CD1c-positive myeloid dendritic cell (primary cell): Measurements from ENCODE around the gene FTH1.

Source experiments
- DNase-seq: peaks from one replicate; pipeline ENCODE4 v3.0.0-alpha.2; 2016; ENCODE audit errors: extremely low spot score

The FTH1 gene

GRCh38 chr11:61917334-61918109 is 49.9 kb downstream of the FTH1 start, which contains the start of gene RAB3IL1:
TSS of gene RAB3IL1 (minus strand) at chr11:61917566. CDS start at chr11:61917367, 199 bp downstream.
- DNase-seq: peak; percentile 25

GRCh38 chr11:61916737-61917333 is 50.6 kb downstream of the FTH1 start:
- no peak for DNase-seq

GRCh38 chr11:61914471-61915171 is 52.8 kb downstream of the FTH1 start:
- DNase-seq: no peak
